ENCODE results near the gene AUTS2.

AUTS2 gene

DNA sequence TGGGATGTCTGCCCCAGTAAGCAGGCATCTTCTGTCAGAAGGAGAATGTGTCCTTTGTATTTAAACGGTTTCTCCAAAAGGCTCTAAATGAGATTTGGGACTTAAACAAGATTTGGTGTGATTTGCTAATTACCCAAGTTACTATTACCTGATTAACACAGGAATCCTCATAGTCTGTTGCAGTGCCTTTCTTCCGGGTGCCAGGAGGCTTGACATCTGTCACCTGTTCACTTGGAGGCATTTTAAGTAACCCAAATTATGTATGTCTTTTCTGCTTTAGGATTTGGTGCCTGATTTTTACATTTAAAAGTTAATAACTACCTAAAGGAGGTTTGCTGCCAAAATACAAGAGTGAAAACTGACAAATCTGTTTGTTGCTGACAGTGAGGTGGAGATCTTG lies 945.7 kb downstream of the AUTS2 start:
- DNase-seq, result no peak

DNA sequence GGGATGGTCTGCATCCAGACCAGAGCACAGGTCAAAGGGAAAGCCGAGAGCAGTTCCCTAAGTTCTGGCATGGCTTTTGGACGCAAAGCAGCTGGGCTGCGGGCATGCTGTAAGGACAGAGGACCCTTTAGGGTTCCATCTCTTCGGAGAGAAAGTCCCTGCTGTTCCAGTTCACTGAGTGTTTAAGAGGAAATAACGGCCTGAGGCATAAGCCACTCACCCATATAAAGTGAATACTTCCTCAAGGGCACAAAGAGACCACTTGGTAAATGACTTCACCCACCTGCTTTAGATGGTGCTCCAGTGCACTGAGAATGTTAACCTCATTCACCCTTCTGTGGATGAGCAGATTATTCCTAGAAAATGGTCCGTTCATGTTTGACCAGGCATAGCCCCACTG lies 946.9 kb downstream of the AUTS2 start:
- no peak for DNase-seq

DNA sequence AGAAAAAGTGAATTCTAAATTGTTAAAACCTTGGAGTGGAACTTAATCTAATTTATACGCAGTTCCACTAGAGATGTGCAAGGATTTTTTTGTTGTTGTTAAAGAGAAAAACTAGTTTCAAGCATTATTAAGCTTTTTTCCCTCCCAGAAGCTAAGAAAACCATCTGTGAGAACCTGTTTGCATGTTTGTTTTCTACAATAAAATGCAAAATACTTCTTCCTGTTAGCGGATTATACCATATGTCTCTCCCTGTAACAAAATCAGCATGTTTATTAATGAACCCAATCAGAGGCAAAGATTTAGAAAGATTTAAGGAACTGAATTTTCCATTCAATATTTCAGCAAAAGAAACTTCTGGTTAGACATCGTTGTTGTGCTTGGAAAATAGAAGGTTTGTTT lies 953.9 kb downstream of the AUTS2 start:
- no peak for DNase-seq

DNA sequence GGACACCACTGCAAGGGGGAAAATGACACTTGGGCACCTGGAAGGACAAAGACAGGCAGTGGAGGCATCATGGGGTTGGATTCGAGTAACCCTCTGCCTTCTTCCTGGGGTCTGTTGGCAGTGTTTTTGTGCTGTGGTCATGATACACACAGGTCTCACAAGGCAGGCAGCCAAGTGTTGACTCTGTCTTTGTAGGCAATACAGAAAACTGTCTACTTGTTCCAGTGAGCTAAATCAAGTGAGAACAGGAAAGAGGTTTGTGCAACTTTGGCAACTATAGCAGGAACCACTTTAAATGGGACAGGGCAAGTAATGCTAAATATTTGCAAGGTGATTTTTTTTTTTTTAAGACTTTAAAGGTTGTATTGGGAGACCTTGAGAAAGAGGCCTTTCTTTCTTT lies 955.1 kb downstream of the AUTS2 start:
- no peak for DNase-seq

DNA sequence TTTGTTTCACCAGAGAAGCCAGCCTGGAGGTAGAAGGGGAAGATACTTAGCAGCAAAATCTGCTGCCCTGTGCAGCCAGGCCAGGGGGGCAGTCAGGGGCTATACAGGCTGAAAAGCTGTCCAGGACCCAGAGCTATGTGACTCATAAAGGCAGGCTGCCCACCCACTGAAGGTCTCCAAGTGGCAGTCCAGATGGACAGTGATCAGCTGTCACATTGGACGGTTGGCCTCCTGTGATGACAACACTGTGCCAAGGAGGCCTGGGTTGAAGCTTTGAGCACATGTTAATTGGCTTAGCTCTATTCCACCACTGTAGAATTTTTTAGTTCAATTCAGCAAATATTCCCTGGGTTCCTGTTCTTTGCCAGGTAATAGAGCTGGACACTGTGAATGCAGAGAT lies 956.4 kb downstream of the AUTS2 start:
- no peak for DNase-seq

DNA sequence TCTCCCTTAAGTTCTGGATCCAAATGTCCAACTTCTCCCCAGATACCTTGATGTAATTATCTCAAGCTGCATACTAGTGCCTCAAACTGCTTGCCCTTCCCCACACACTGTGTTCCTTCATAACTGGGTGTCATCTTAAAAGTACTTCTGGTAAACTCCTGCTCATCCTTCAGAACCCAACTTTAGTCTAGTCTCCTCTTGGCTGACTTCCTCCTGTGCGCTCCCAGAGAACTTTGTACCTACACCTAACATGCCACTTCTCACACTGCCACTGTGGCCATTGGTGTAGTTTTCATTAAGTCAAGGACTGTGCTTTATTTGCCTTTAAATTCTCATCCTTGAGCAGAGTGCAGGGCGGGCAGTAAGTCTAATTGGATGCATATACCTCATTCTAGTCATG lies 958.5 kb downstream of the AUTS2 start:
- DNase-seq, result no peak

DNA sequence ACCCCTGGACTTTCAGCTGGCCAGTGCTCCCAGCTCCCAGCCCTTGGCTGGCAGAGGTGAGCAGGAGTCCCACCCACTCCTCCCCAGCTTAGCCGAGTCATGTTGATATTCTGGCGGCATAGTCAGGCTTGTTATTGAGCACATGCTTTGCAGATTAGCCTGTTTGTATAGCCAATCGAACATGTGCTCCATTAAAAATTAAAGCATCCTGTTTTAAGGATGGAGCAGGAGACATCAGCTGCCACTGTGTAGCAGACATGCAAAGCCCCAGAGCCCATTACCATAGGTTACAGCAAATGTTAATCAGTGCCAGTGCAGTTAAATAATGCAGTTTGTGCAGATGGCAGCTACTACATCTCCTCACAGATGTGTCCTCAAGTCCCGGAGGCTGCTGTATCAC lies 959.1 kb downstream of the AUTS2 start:
- DNase-seq, result no peak

DNA sequence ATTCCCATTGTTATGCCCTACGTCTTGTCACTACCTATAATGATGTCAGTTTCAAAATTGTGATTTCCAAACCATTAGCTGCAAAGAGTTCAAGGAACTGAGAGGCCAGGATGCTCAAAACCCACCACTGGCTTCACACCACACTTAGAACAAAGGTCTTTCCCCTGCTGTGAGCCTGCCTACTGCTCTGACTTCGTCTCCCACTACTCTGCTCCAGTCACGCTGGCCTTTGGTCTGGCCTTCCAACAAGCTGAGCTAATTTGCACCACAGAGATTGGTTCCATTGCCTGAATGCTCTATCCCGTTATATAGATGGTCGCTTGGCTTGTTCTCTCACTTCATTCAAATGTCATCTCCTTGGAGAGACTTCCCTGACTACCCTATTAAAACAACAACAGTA lies 961.5 kb downstream of the AUTS2 start:
- DNase-seq, result no peak

DNA sequence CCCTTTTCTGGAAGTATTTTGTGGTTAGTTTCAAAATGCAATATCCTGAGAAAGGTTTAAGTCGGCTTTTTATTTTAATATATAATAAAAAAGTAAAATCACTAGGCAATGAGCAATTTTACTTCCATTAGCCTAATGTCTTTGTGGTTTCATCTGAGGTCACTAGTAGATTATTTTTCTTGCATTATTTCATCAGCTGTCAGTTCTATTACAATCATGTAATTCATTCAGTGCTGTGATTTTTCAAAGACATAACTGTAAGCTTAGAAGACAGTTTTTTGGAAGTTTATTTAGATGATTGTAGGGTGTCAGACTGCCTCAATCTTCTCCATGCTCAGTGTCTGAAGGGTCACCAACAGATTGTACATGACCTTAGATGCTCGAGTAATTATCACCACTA lies 965.7 kb downstream of the AUTS2 start:
- DNase-seq, result no peak

DNA sequence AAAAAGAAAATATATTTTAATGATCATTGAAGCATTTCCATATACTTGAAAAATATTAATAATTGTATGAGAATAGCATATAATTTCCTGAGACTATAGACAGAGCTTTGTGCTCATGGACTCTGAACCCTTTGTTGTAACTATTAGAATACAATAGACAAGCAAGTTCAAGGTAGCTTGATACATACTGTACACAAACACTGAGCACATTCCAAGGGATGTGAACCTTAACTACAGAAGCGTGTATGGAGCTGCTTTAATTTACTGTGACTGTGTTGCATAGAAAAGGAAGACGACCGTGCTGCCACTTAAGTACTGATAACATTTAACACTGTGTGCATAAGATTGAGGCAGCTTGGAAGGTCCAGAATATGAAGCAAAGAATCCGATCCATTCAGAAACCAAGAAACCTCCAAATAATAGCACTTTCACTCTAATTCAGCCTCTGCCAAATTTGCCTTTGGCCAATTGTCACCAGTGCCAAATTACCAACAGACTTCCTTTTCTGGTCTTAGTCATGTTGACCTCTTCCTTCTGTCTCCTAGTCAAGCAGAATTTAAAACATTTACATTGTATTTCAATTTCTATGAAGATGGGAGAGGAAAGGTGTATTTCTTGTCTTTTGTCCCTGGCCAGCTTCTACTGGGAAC lies 967.6 kb downstream of the AUTS2 start:
- DNase-seq, result no peak

DNA sequence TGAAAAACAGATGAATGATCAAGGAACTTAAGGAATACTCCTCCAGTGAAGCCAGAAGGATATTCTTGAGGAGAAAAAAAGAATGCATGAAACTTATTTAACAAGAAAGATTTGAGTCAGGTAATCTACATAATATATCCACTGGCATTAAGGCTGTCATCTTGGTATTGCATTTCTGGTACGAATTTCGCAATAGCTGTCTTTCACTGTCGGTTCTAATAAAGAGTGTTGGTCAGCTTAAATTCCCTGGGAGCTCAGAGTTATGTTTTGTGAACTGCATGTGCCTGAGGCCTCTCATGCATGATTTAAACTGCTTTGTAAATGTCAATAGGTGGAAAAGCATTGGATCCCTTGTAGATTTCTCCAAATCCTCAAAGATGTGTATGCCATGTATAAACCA lies 968.4 kb downstream of the AUTS2 start:
- DNase-seq, result no peak

DNA sequence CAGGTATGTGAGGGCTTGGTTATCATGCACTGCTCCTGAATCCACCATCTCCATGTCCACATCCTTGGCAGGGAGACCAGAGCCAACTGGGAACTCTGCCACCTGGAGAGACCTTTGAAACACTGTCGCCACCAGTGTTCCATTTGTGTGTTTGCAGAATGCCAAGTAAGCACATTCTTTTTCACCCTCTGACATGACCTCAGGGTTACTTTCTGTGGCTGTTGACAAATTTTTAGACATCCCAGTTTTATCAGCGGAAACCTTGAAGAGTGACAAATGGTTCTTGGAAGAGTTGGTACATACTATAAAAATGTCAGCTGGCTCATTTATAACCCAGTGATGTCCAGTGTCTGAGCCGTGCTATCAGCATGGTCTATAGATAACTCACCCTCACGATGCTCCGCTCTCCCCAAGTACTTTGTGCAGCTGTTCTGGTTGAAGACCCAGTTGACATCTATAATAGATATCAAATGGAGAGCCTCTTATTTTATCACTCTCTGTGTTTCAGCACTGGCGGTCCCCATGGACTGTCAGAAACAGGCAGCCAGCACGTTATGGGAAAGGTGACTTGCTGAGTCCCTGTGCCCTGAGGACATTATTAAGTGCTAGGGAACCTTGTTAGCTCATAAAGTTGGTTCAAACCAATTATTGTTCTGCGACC lies 970.5 kb downstream of the AUTS2 start:
- DNase-seq, result peak; percentile 66

DNA sequence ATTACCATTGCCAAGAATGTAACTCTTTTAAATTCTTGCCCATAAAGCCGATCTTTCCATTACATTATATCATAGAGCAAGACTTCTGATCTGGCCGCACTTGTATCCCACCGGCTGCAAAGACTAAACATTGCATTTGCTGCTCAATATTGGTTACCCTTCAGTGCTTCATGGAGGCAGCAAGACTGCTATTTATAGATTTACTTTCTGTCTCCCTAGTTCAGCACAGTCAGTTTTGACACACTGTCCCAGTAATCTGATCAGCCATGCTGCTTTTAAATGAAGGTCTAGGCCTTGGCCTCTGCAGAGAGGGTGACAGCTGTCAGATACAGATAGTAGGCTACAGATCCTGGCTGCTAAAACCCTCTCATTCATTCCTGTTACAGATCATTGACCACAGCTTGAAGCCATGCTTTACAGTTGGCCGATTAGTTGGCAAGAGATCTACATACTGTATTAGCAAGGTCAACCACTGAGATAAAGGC lies 971.1 kb downstream of the AUTS2 start:
- peak; percentile 72 for DNase-seq

DNA sequence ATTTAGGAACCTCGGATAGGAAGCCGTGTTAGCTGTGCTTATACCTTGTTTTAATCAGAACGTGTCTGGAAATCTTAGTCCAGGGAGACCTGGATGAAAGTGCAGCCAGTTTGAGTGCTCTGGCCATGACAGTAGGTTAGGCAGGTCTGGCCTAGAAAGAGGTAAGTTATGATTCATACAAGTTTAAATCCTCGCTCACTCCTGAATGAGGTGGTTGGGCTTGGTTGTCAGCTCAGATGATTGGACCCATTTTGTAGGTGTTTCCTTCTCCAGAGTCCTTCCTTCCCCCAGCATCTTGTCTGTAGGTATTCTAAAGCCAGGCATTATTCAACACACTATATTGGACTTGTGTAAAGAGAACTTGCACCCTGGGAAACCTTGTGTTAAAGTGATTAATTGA lies 971.8 kb downstream of the AUTS2 start:
- no peak for DNase-seq

DNA sequence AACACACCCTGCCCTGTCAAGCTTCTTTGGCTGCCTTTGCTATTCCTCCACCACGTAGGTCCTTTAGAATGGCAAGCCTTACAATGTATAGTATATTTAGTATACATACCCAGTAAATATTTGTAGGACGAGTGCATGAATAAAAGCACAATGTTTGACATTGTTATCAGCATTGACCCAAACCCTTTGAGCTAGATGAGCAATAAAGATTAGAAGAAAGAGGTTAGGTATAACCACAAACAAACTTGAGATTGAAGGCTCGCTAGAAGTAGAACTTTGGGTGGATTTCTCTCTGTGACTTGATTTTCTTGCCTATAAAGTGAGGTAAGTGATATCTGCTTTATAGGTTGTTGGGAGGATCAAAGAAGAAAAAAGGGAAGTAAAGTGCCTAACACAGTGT lies 972.7 kb downstream of the AUTS2 start:
- no peak for DNase-seq

DNA sequence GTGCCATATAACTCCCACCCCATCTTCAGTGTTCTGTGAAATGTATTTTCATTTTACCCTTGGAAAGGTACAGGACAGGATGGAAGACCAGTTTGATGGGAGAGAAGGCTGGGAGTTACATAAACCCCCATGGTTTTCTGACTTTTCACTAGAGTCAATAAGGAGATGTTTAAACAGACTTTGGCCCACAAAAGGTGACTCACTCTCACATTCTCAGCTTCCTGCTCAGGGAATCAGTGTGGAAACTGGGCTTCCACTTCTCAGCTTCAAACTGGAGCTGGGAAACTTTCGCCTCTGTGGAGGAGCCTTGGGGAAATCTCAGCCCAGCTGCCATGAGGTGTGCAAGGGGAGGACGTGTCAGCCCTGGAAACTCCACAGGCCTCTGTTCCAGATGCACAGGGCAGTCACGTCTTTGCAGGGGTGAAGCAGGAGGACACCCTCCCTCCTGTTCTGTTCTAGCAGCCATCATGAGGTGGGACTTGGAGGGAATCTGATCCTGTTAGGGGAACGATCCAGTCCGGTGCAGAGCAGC lies 973.2 kb downstream of the AUTS2 start:
- no peak for DNase-seq

DNA sequence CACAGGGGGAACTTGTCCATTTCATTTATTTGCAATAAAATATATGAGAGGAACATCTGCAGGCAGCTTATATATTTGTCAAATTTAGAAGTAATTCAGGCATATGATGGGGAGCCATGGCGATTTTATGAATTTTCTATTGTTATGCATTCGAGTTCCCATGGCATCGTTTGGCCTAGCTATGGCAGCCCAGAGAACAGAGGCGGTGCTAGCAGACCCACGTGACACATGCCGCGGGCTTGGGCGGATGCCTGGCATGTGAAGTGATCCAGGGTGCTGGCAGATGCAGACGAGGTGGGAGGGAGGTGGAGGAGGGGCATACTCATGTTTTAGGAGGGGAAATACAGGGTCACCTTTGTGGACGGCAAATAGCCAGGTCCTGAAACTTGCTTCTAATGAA lies 973.7 kb downstream of the AUTS2 start:
- no peak for DNase-seq

DNA sequence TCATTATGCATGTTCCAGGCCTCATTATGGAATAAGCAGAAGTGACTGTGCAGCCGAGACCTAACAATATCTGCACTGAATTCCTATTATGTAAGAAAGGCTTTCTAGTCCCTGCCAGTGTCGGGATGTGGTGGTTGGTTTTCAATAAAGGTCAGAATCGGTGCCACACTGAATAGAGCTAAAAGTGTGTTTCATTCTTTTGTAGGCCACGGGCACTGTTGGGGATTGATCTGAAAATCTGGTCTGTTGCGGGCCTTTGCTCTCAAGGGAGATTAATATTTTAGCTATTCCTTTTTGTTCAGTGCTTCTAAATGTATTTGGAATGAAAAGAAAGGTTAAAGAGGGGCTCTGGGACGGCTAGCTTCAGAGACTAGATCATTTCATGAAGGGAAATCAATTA lies 974.3 kb downstream of the AUTS2 start:
- DNase-seq, result no peak

DNA sequence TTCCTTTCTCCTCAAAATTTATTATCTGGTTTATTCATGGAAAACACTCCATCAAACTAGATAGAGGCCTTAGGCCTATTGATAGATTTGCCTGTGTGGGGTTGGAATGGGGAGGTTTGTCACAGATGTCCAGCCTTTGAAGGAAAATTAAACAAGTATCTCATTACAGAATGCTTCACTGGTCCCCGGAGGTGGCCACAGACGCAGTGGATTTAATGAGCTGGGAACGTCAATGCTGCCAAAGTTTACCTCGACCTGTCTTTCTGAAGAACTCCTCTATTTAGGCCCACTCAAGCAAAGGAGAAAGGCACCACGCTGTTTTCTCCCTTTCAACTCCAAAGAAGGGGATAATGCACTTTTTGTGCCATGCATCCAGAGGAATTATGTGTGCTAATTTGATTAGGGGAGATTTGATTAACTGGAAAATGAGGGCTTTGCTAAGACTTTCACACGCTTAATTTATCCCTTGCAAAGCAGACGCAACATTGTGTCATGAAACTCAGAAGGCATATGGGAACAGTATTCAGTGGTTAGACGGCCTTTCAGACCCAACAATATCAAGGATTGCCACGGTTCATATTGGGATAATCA lies 974.9 kb downstream of the AUTS2 start:
- DNase-seq, result no peak

DNA sequence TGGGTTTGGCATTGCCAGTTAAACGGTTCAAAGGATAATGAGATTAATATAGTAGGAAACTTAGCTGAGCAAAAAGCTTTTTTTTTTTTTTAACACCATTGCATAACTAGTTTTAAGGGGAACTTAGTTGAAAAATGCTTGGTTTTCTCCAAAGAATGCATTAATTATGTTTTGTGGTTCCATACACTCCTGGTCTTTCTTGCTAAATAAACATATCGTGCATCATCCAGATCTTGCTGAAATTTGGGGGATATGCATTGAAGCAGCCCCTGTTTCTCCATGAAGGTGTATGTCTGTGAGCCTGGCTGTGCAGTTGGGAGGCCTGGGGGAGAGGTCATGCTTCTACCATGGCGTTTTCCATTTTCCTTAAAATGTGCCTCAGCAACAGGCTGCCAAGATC lies 975.4 kb downstream of the AUTS2 start:
- no peak for DNase-seq

DNA sequence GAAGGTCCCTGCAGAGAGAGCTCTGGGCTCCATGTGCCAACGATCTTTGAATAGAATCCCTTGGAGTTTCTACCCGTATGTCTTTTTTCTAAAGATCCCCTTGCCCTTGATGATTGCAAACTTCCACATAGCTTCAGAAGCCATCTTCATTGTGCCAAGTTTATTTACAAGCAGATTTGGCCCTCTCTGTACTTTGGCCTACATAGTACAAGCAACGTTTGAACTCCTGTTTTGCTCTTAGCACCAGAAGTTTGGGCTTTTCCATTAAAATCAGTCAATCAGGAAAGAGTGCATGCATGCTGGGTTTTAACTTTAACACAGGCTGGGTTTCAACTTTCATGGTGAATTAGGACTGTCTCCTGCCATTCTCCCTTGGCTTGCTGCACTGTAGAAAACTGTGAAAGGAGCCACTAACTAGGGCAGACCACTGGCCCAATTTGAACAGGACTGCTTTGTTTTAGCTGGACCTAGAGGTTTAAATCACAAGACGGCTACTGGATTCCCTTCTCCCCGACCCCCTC lies 976.1 kb downstream of the AUTS2 start:
- no peak for DNase-seq

DNA sequence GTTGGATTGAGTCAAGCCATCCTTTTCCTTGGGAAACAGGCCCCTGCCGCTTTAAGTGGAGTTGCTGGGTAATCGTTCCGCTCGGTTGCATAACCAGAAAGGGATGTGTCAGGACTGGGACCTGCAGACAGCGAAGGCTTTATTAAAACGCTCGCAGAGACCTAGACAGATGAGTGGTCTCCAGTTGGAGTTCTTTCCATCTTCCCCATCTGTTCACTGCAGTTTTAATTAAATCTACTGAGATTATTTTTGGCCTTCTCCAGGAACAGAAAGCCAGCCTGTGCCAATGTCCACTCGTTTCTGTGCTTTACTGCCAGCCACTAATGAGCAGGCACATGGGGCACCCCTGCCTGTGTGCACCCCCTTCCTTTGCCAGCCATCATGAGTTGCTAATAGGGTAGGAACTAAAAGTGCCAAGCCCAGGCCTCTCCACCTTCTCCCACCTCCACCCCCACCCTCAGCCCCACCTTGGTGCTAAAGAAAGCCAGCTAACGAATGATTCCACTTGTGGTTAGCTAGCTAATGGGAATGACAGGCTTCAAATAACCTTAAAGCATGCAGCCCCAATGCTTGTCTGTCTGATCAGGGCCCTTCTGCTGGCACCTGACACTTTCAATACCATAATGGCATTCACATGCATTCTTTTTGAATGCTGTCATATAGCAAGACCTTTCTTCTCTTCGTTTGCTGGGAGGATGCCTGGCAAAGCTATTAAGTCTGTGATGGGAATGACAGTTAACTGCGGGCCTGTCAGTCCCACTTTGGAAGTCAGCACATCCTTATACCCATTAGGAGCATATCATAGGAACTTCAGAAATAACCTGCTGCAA lies 976.9 kb downstream of the AUTS2 start:
- peak; percentile 71 for DNase-seq

DNA sequence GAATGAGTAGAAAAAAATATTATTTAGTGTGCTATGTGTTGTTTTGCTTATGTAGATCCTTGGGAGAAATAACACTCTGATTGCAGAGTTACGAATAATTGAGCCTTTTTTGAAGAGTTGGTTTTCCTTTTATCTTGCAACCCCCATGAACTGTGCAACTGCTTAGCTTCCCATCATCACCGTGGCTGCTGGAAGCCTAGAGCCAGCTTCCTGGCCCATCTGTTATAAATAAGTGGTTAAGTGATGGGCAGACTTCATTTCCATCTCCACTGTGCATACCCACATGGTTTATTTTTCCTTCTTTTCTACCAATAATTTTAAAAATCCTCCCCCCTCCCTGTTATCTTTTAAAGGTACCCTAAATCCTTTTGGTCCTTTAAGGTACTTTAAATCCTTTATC lies 978.8 kb downstream of the AUTS2 start:
- no peak for DNase-seq
